Upper lobe of left lung (tissue), 4 donors: ENCODE results near the gene MYO1E.

Experiments
- EP300 ChIP-seq, 4 donors: sonication (generic); formaldehyde crosslinking; IDR thresholded peaks; one replicate each; pipeline ENCODE4 v1.5.1; 2017; ENCODE audit warnings: antibody characterized with exemption in 4 of 4, control low read depth in 2 of 4
- POLR2A ChIP-seq, 4 donors: fragments of 450-650 bp; IDR thresholded peaks; one replicate each; pipeline ENCODE4 v1.5.1; 2016 to 2017; ENCODE audit warnings: antibody characterized with exemption in 4 of 4, mild to moderate bottlenecking in 2 of 4
- TF ChIP-seq, protein P1 (sequence below), 6 experiments: fragments of 450-650 bp in 4 of 6; fragments of 200-600 bp in 2 of 6; sonication (generic) in 2 of 6; IDR thresholded peaks; one replicate each; pipeline ENCODE4 v1.5.1; 2016 to 2019; ENCODE audit warnings: antibody characterized with exemption in 6 of 6

DNA sequence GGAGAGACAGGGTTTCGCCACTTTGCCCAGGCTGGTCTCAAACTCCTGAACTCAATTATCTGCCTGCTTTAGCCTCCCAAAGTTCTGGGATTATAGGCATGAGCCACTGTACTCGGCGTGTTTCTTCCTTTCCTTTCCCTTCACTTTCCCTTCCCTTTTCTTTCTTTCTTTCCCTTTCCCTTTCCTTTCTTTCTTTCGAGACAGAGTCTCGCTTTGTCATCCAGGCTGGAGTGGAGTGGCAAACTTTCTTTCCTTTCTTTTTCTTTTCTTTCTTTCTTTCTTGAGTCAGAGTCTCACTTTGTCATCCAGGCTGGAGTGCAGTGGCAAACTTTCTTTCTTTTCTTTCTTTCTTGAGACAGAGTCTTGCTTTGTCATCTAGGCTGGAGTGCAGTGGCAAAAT, 183.4 kb downstream of the MYO1E start:
- TF ChIP-seq, protein P1, sequence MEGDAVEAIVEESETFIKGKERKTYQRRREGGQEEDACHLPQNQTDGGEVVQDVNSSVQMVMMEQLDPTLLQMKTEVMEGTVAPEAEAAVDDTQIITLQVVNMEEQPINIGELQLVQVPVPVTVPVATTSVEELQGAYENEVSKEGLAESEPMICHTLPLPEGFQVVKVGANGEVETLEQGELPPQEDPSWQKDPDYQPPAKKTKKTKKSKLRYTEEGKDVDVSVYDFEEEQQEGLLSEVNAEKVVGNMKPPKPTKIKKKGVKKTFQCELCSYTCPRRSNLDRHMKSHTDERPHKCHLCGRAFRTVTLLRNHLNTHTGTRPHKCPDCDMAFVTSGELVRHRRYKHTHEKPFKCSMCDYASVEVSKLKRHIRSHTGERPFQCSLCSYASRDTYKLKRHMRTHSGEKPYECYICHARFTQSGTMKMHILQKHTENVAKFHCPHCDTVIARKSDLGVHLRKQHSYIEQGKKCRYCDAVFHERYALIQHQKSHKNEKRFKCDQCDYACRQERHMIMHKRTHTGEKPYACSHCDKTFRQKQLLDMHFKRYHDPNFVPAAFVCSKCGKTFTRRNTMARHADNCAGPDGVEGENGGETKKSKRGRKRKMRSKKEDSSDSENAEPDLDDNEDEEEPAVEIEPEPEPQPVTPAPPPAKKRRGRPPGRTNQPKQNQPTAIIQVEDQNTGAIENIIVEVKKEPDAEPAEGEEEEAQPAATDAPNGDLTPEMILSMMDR (IDR thresholded peaks at IDR 0.05), result no peak
- TF ChIP-seq EP300 (IDR thresholded peaks at IDR 0.05) (no peak), POLR2A (IDR thresholded peaks at IDR 0.05) (no peak)
